K562 (cell line): ENCODE measurements around the gene CTIF. TPM values are rescaled to one million over a fixed set of nuclear protein-coding genes. Genes with fewer than 3 reads are reported as not detected.

Experiments used
- ARHGAP35 ChIP-seq: fragments of 450-650 bp; IDR thresholded peaks from 2 replicates; pipeline ENCODE4 v1.6.1; 2018; ENCODE audit not compliant: partially characterized antibody
- JUNB ChIP-seq: fragments of 450-650 bp; formaldehyde crosslinking; conservative IDR thresholded peaks from 2 replicates; pipeline ENCODE4 v1.4.0; 2020; ENCODE audit warnings: mild to moderate bottlenecking
- NUFIP1 ChIP-seq: fragments of 450-650 bp; IDR thresholded peaks from 2 replicates; pipeline ENCODE4 v1.6.1; 2018; ENCODE audit not compliant: partially characterized antibody
- PHF8 ChIP-seq: fragments of 200-600 bp; sonication (generic); IDR thresholded peaks from 2 replicates; pipeline ENCODE4 v1.6.1; 2012; ENCODE audit warnings: mixed run types, mild to moderate bottlenecking, inconsistent platforms, low read length, moderate library complexity, borderline replicate concordance
- SMC3 ChIP-seq: conservative IDR thresholded peaks from 2 replicates; pipeline ENCODE4 v1.6.1; 2011; ENCODE audit warnings: low read depth, low read length, improper control_type of control experiment; ENCODE audit not compliant: insufficient read depth
- polyA plus RNA-seq, 8 experiments: library from polyadenylated mRNA; depleted of rRNA in 4 of 8; stranded (reverse) in 5 of 8; unstranded in 3 of 8; fragments of >200 nt; fragmentation: Nextera tagmentation in 2 of 8; fragmentation: Illumina TruSeq in 1 of 8; extraction: Ambion mirVana in 2 of 8; extraction: Trizol in 1 of 8; gene quantifications; 2 replicates each; pipeline versions ENCODE4 v1.2.1 to v1.2.3, GENCODE V29; 2011 to 2014; ENCODE audit warnings: inconsistent platforms in 1 of 8, missing spikeins in 1 of 8
- total RNA-seq, 7 experiments: library from RNA; depleted of rRNA in 6 of 7; stranded (reverse); fragments of >200 nt in 6 of 7; fragmentation: Illumina TruSeq in 2 of 7; extraction: Trizol in 2 of 7; gene quantifications; 2 replicates each; pipeline versions ENCODE4 v1.2.1 to v1.2.3, GENCODE V29; 2011 to 2021; ENCODE audit warnings: low replicate concordance in 1 of 7
- TF ChIP-seq, protein P1 (sequence below), 2 experiments: fragments of 450-650 bp in 1 of 2; sonication (generic) in 1 of 2; formaldehyde crosslinking in 1 of 2; IDR thresholded peaks; 2 replicates each; pipeline versions ENCODE4 v1.7.1 to v1.9.0; 2016 to 2022; ENCODE audit warnings: inconsistent platforms in 1 of 2, mild to moderate bottlenecking in 1 of 2, missing genetic modification reagents in 1 of 2
- TF ChIP-seq, protein P2 (sequence below): fragments of 450-650 bp; IDR thresholded peaks from 2 replicates; pipeline ENCODE4 v1.6.1; 2016; ENCODE audit warnings: low read depth, mild to moderate bottlenecking, moderate library complexity
- TF ChIP-seq, protein P3 (sequence below), 2 experiments: fragments of 450-650 bp; IDR thresholded peaks; 2 replicates each; pipeline ENCODE4 v1.6.1; 2016
- TF ChIP-seq, protein P4 (sequence below), 2 experiments: fragments of 450-650 bp in 1 of 2; sonication (generic) in 1 of 2; formaldehyde crosslinking in 1 of 2; IDR thresholded peaks in 1 of 2; conservative IDR thresholded peaks in 1 of 2; 2 replicates each; pipeline versions ENCODE4 v1.6.1 to v1.8.1; 2016 to 2023; ENCODE audit warnings: mild to moderate bottlenecking in 2 of 2, moderate library complexity in 2 of 2, inconsistent platforms in 1 of 2, missing genetic modification reagents in 1 of 2

Gene CTIF
- total and polyA plus RNA-seq, 9 of the 15 experiments (the other 6 are each of a cell fraction or from before 2014, with no cell fraction given): 0.17 to 11.5 (median 2.2) TPM

DNA sequence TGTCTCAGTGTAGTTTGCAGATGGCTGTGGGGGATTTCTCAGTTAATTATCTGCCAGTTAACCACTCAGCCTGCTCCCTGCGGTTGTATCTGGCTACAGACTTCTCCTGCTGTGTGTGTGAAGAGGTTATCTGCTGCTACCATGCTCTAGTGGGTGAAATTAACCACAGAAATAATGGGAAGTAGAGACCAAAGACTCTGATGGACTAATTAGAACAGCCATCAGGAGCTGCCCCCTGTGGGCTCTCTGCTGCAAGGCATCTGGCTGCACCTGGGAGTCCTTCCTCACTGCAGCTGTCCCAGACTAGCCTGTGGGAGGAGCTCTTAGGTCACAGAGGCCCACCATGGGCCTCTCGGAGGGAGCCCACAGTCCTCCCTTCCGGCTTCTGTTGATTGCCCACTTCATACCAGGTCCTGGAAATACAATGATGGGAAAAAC, 66.6 kb downstream of the CTIF start (continued):
- TF ChIP-seq, protein P1, sequence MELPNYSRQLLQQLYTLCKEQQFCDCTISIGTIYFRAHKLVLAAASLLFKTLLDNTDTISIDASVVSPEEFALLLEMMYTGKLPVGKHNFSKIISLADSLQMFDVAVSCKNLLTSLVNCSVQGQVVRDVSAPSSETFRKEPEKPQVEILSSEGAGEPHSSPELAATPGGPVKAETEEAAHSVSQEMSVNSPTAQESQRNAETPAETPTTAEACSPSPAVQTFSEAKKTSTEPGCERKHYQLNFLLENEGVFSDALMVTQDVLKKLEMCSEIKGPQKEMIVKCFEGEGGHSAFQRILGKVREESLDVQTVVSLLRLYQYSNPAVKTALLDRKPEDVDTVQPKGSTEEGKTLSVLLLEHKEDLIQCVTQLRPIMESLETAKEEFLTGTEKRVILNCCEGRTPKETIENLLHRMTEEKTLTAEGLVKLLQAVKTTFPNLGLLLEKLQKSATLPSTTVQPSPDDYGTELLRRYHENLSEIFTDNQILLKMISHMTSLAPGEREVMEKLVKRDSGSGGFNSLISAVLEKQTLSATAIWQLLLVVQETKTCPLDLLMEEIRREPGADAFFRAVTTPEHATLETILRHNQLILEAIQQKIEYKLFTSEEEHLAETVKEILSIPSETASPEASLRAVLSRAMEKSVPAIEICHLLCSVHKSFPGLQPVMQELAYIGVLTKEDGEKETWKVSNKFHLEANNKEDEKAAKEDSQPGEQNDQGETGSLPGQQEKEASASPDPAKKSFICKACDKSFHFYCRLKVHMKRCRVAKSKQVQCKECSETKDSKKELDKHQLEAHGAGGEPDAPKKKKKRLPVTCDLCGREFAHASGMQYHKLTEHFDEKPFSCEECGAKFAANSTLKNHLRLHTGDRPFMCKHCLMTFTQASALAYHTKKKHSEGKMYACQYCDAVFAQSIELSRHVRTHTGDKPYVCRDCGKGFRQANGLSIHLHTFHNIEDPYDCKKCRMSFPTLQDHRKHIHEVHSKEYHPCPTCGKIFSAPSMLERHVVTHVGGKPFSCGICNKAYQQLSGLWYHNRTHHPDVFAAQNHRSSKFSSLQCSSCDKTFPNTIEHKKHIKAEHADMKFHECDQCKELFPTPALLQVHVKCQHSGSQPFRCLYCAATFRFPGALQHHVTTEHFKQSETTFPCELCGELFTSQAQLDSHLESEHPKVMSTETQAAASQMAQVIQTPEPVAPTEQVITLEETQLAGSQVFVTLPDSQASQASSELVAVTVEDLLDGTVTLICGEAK (IDR thresholded peaks at IDR 0.05): no peak
- TF ChIP-seq, protein P1 (CRISPR knock-in tag; IDR thresholded peaks at IDR 0.05): no peak
- TF ChIP-seq ARHGAP35 (no peak), PHF8 (no peak), JUNB (CRISPR knock-in tag) (no peak), NUFIP1 (no peak), SMC3 (peak; percentile 50)
- TF ChIP-seq, protein P2, sequence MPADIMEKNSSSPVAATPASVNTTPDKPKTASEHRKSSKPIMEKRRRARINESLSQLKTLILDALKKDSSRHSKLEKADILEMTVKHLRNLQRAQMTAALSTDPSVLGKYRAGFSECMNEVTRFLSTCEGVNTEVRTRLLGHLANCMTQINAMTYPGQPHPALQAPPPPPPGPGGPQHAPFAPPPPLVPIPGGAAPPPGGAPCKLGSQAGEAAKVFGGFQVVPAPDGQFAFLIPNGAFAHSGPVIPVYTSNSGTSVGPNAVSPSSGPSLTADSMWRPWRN: peak; percentile 99
- TF ChIP-seq, protein P3, sequence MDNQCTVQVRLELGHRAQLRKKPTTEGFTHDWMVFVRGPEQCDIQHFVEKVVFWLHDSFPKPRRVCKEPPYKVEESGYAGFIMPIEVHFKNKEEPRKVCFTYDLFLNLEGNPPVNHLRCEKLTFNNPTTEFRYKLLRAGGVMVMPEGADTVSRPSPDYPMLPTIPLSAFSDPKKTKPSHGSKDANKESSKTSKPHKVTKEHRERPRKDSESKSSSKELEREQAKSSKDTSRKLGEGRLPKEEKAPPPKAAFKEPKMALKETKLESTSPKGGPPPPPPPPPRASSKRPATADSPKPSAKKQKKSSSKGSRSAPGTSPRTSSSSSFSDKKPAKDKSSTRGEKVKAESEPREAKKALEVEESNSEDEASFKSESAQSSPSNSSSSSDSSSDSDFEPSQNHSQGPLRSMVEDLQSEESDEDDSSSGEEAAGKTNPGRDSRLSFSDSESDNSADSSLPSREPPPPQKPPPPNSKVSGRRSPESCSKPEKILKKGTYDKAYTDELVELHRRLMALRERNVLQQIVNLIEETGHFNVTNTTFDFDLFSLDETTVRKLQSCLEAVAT (IDR thresholded peaks at IDR 0.05): peak in 1 of 2 experiments; percentile 87; a peak in 2 of 4 replicates
- TF ChIP-seq, protein P4, sequence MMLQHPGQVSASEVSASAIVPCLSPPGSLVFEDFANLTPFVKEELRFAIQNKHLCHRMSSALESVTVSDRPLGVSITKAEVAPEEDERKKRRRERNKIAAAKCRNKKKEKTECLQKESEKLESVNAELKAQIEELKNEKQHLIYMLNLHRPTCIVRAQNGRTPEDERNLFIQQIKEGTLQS (IDR thresholded peaks at IDR 0.05): no peak
- TF ChIP-seq, protein P4 (CRISPR knock-in tag; conservative IDR thresholded peaks at IDR 0.05): no peak
